Measurements from ENCODE around the gene ADGRB2.
A peak's percentile ranks its signal among the peaks of the same experiment; 100 is the strongest.
"Not testable (repeated sequence)": the region's sequence is repeated elsewhere in the genome, so short reads cannot be mapped to it uniquely, and the experiment has no call there.

The ADGRB2 gene

GRCh38 chr1:31708324-31708723 is 55.8 kb downstream of the ADGRB2 start:
- Histone ChIP-seq H3K9me3 (ENCODE audit: control insufficient read depth, low read depth, low read length) (no peaks in the 10 kb centered on the region), H3K4me1 (ENCODE audit: control insufficient read depth, low read depth, low read length) (peaks cover 13% of the 10 kb centered on the region), H3K27me3 (ENCODE audit: control insufficient read depth, insufficient read depth, low read length) (peaks cover 11% of the 10 kb centered on the region), H3K4me3 (ENCODE audit: low read length) (no peak overlapping the region), H3K9ac (ENCODE audit: low read length) (no peak overlapping the region), H3K27ac (ENCODE audit: low read length) (no peak overlapping the region), H3K36me3 (ENCODE audit: control insufficient read depth, low read depth, low read length) (no peaks in the 10 kb centered on the region)

GRCh38 chr1:31707711-31708110 is 56.4 kb downstream of the ADGRB2 start:
- Histone ChIP-seq H3K27me3 (ENCODE audit: control insufficient read depth, insufficient read depth, low read length) (peaks cover 13% of the 10 kb centered on the region), H3K9ac (ENCODE audit: low read length) (no peak overlapping the region), H3K4me1 (ENCODE audit: control insufficient read depth, low read depth, low read length) (peaks cover 13% of the 10 kb centered on the region), H3K9me3 (ENCODE audit: control insufficient read depth, low read depth, low read length) (no peaks in the 10 kb centered on the region), H3K36me3 (ENCODE audit: control insufficient read depth, low read depth, low read length) (no peaks in the 10 kb centered on the region), H3K4me3 (ENCODE audit: low read length) (no peak overlapping the region), H3K27ac (ENCODE audit: low read length) (no peak overlapping the region)

GRCh38 chr1:31707059-31707600 is 57.0 kb downstream of the ADGRB2 start:
- H3K4me1 ChIP-seq (ENCODE audit: control insufficient read depth, low read depth, low read length): peaks cover 13% of the 10 kb centered on the region
- H3K27me3 ChIP-seq (ENCODE audit: control insufficient read depth, insufficient read depth, low read length): peaks cover 13% of the 10 kb centered on the region
- H3K9me3 ChIP-seq (ENCODE audit: control insufficient read depth, low read depth, low read length); H3K27ac ChIP-seq (ENCODE audit: low read length); H3K36me3 ChIP-seq (ENCODE audit: control insufficient read depth, low read depth, low read length); H3K4me3 ChIP-seq (ENCODE audit: low read length); H3K9ac ChIP-seq (ENCODE audit: low read length): not testable (repeated sequence)

- Histone ChIP-seq H3K27ac (ENCODE audit: low read length) (no peak overlapping the region), H3K27me3 (ENCODE audit: control insufficient read depth, insufficient read depth, low read length) (peaks cover 13% of the 10 kb centered on the region), H3K9ac (ENCODE audit: low read length) (no peak overlapping the region)
These were observed 57.6 kb downstream of the ADGRB2 start for GRCh38 chr1:31706384-31707058.

GRCh38 chr1:31705080-31705866 is 58.9 kb downstream of the ADGRB2 start:
- peak overlapping the region; percentile 16 for H3K9ac ChIP-seq (ENCODE audit: low read length)
- peaks cover 13% of the 10 kb centered on the region for H3K4me1 ChIP-seq (ENCODE audit: control insufficient read depth, low read depth, low read length)
- H3K9me3 ChIP-seq (ENCODE audit: control insufficient read depth, low read depth, low read length): no peaks in the 10 kb centered on the region
- peaks cover 13% of the 10 kb centered on the region for H3K27me3 ChIP-seq (ENCODE audit: control insufficient read depth, insufficient read depth, low read length)
- H3K36me3 ChIP-seq (ENCODE audit: control insufficient read depth, low read depth, low read length): no peaks in the 10 kb centered on the region
- H3K27ac ChIP-seq (ENCODE audit: low read length): no peak overlapping the region
- H3K4me3 ChIP-seq (ENCODE audit: low read length): peak overlapping the region; percentile 11

More at GRCh38 chr1:31706384-31707058, 57.6 kb downstream of the ADGRB2 start:
- Histone ChIP-seq H3K4me3 (ENCODE audit: low read length) (no peak overlapping the region), H3K4me1 (ENCODE audit: control insufficient read depth, low read depth, low read length) (peaks cover 13% of the 10 kb centered on the region), H3K9me3 (ENCODE audit: control insufficient read depth, low read depth, low read length) (no peaks in the 10 kb centered on the region), H3K36me3 (ENCODE audit: control insufficient read depth, low read depth, low read length) (no peaks in the 10 kb centered on the region)

- peak overlapping the region; percentile 48 for H3K4me3 ChIP-seq (ENCODE audit: low read length)
- H3K4me1 ChIP-seq (ENCODE audit: control insufficient read depth, low read depth, low read length): peaks cover 13% of the 10 kb centered on the region
- no peaks in the 10 kb centered on the region for H3K9me3 ChIP-seq (ENCODE audit: control insufficient read depth, low read depth, low read length)
- H3K27me3 ChIP-seq (ENCODE audit: control insufficient read depth, insufficient read depth, low read length): peaks cover 13% of the 10 kb centered on the region
- no peak overlapping the region for H3K27ac ChIP-seq (ENCODE audit: low read length)
- H3K9ac ChIP-seq (ENCODE audit: low read length): peak overlapping the region; percentile 16
- no peaks in the 10 kb centered on the region for H3K36me3 ChIP-seq (ENCODE audit: control insufficient read depth, low read depth, low read length)
These were observed 59.7 kb downstream of the ADGRB2 start for GRCh38 chr1:31704271-31705079.

- Histone ChIP-seq H3K27ac (ENCODE audit: low read length) (no peak within 1 kb of the TSS), H3K4me1 (ENCODE audit: control insufficient read depth, low read depth, low read length) (peaks cover 13% of the 10 kb centered on the region), H3K4me3 (ENCODE audit: low read length) (peak within 1 kb of the TSS; percentile 48), H3K27me3 (ENCODE audit: control insufficient read depth, insufficient read depth, low read length) (peaks cover 13% of the 10 kb centered on the region), H3K9ac (ENCODE audit: low read length) (peak within 1 kb of the TSS; percentile 16), H3K9me3 (ENCODE audit: control insufficient read depth, low read depth, low read length) (no peaks in the 10 kb centered on the region), H3K36me3 (ENCODE audit: control insufficient read depth, low read depth, low read length) (no peaks in the 10 kb centered on the region)
These were observed 60.5 kb downstream of the ADGRB2 start, which contains the start of gene COL16A1 for GRCh38 chr1:31703431-31704270. COL16A1 (minus strand) TSS chr1:31704017; CDS start chr1:31702193, 1,824 bp downstream.

- Histone ChIP-seq H3K9ac (ENCODE audit: low read length) (no peak overlapping the region), H3K9me3 (ENCODE audit: control insufficient read depth, low read depth, low read length) (no peaks in the 10 kb centered on the region), H3K36me3 (ENCODE audit: control insufficient read depth, low read depth, low read length) (no peaks in the 10 kb centered on the region), H3K4me3 (ENCODE audit: low read length) (no peak overlapping the region), H3K4me1 (ENCODE audit: control insufficient read depth, low read depth, low read length) (peaks cover 13% of the 10 kb centered on the region), H3K27ac (ENCODE audit: low read length) (no peak overlapping the region), H3K27me3 (ENCODE audit: control insufficient read depth, insufficient read depth, low read length) (peaks cover 13% of the 10 kb centered on the region)
These were observed 61.2 kb downstream of the ADGRB2 start for GRCh38 chr1:31702836-31703404.

GRCh38 chr1:31701091-31701736 is 62.9 kb downstream of the ADGRB2 start:
- H3K27ac ChIP-seq (ENCODE audit: low read length): no peak overlapping the region
- no peak overlapping the region for H3K4me3 ChIP-seq (ENCODE audit: low read length)
- H3K36me3 ChIP-seq (ENCODE audit: control insufficient read depth, low read depth, low read length): no peaks in the 10 kb centered on the region
- H3K4me1 ChIP-seq (ENCODE audit: control insufficient read depth, low read depth, low read length): peaks cover 13% of the 10 kb centered on the region
- no peak overlapping the region for H3K9ac ChIP-seq (ENCODE audit: low read length)
- H3K9me3 ChIP-seq (ENCODE audit: control insufficient read depth, low read depth, low read length): no peaks in the 10 kb centered on the region
- peaks cover 13% of the 10 kb centered on the region for H3K27me3 ChIP-seq (ENCODE audit: control insufficient read depth, insufficient read depth, low read length)

GRCh38 chr1:31700468-31701090 is 63.6 kb downstream of the ADGRB2 start:
- Histone ChIP-seq H3K4me1 (ENCODE audit: control insufficient read depth, low read depth, low read length) (peaks cover 10% of the 10 kb centered on the region), H3K4me3 (ENCODE audit: low read length) (no peak overlapping the region), H3K9ac (ENCODE audit: low read length) (no peak overlapping the region), H3K36me3 (ENCODE audit: control insufficient read depth, low read depth, low read length) (no peaks in the 10 kb centered on the region), H3K9me3 (ENCODE audit: control insufficient read depth, low read depth, low read length) (no peaks in the 10 kb centered on the region), H3K27me3 (ENCODE audit: control insufficient read depth, insufficient read depth, low read length) (peaks cover 13% of the 10 kb centered on the region), H3K27ac (ENCODE audit: low read length) (no peak overlapping the region)
